CD14-positive monocyte (primary cell): Measurements from ENCODE around the gene PCCB. TPM values are rescaled to one million over a fixed set of nuclear protein-coding genes. Genes with fewer than 3 reads are reported as not detected.
A peak's percentile ranks its signal among the peaks of the same experiment; 100 is the strongest.

Experiments
- DNase-seq, 3 donors: peaks; one replicate each; pipeline ENCODE4 v3.0.0-alpha.2; 2011 to 2022
- H2AFZ ChIP-seq: 2 replicates; pipeline ENCODE4 v1.6.0; 2012; ENCODE audit warnings: mild to moderate bottlenecking, low read depth, low read length, inconsistent platforms; ENCODE audit not compliant: insufficient read depth, poor library complexity, severe bottlenecking
- H3K27ac ChIP-seq, 2 donors: 1 replicate in 1 of 2; 2 replicates in 1 of 2; pipeline ENCODE4 v1.5.1; 2012 to 2013; ENCODE audit warnings: low read length in 2 of 2, control low read depth in 1 of 2, inconsistent platforms in 1 of 2, low read depth in 1 of 2, mild to moderate bottlenecking in 1 of 2
- H3K27me3 ChIP-seq, 2 donors: one replicate each; pipeline versions ENCODE4 v1.6.0 to v1.6.1; 2011 to 2013; ENCODE audit warnings: low read length in 2 of 2; ENCODE audit not compliant: control insufficient read depth in 2 of 2, insufficient read depth in 2 of 2
- H3K36me3 ChIP-seq, 2 donors: replicated peaks in 1 of 2; 1 replicate in 1 of 2; 2 replicates in 1 of 2; pipeline versions ENCODE4 v1.5.1 to v1.6.1; 2012 to 2013; ENCODE audit warnings: low read length in 2 of 2, control low read depth in 1 of 2, inconsistent platforms in 1 of 2, mild to moderate bottlenecking in 1 of 2; ENCODE audit not compliant: insufficient read depth in 2 of 2, control insufficient read depth in 1 of 2
- H3K4me1 ChIP-seq, 2 donors: 1 replicate in 1 of 2; 2 replicates in 1 of 2; pipeline versions ENCODE4 v1.5.1 to v1.6.1; 2012 to 2013; ENCODE audit warnings: low read length in 2 of 2, control low read depth in 1 of 2, inconsistent platforms in 1 of 2, mild to moderate bottlenecking in 1 of 2, moderate library complexity in 1 of 2; ENCODE audit not compliant: insufficient read depth in 2 of 2, control insufficient read depth in 1 of 2
- H3K4me2 ChIP-seq: replicated peaks from 2 replicates; pipeline ENCODE3; 2012; ENCODE audit warnings: low read length, moderate library complexity, mild to moderate bottlenecking; ENCODE audit not compliant: poor library complexity, severe bottlenecking; ENCODE audit errors: extremely low read depth
- H3K4me3 ChIP-seq, 3 experiments: fragments of 200-600 bp in 1 of 3; sonication (generic) in 1 of 3; replicated peaks in 1 of 3; 1 replicate in 2 of 3; 2 replicates in 1 of 3; pipeline ENCODE4 v1.5.1; 2011 to 2013; ENCODE audit warnings: low read length in 3 of 3, mild to moderate bottlenecking in 3 of 3, control low read depth in 2 of 3, low read depth in 2 of 3, inconsistent platforms in 1 of 3, moderate library complexity in 1 of 3
- H3K79me2 ChIP-seq: 2 replicates; pipeline ENCODE4 v1.6.0; 2012; ENCODE audit warnings: mild to moderate bottlenecking, control low read depth, inconsistent platforms, low read length, moderate library complexity; ENCODE audit not compliant: insufficient read depth
- H3K9ac ChIP-seq: 2 replicates; pipeline ENCODE4 v1.6.0; 2017; ENCODE audit warnings: low read length, mild to moderate bottlenecking; ENCODE audit not compliant: insufficient read depth, poor library complexity, severe bottlenecking
- H3K9me3 ChIP-seq, 2 donors: replicated peaks in 1 of 2; 1 replicate in 1 of 2; 2 replicates in 1 of 2; pipeline versions ENCODE4 v1.5.1 to v1.6.1; 2012 to 2013; ENCODE audit warnings: low read length in 2 of 2, control low read depth in 1 of 2; ENCODE audit not compliant: control insufficient read depth in 1 of 2, insufficient read depth in 1 of 2
- H4K20me1 ChIP-seq: 2 replicates; pipeline ENCODE4 v1.6.0; 2012; ENCODE audit warnings: mild to moderate bottlenecking, low read length, control low read depth, moderate library complexity; ENCODE audit not compliant: insufficient read depth
- H3K27ac Mint-ChIP-seq, 7 donors: one replicate each; pipeline ENCODE4 v1.8.0; 2020; ENCODE audit warnings: mild to moderate bottlenecking in 7 of 7, mixed read lengths in 7 of 7, moderate library complexity in 6 of 7, inconsistent platforms in 2 of 7
- H3K27me3 Mint-ChIP-seq, 3 donors: one replicate each; pipeline ENCODE4 v1.8.0; 2021 to 2022; ENCODE audit warnings: low read depth in 3 of 3, mild to moderate bottlenecking in 3 of 3, mixed read lengths in 3 of 3, moderate library complexity in 3 of 3, inconsistent platforms in 1 of 3
- H3K36me3 Mint-ChIP-seq, 2 donors: one replicate each; pipeline ENCODE4 v1.8.0; 2020; ENCODE audit warnings: mixed read lengths in 2 of 2, inconsistent platforms in 1 of 2, mild to moderate bottlenecking in 1 of 2
- H3K4me1 Mint-ChIP-seq: one replicate; pipeline ENCODE4 v1.8.0; 2020; ENCODE audit warnings: mild to moderate bottlenecking, mixed read lengths
- H3K4me3 Mint-ChIP-seq, 2 donors: one replicate each; pipeline ENCODE4 v1.8.0; 2020; ENCODE audit warnings: mild to moderate bottlenecking in 2 of 2, mixed read lengths in 2 of 2, moderate library complexity in 1 of 2
- H3K9me3 Mint-ChIP-seq, 7 donors: one replicate each; pipeline ENCODE4 v1.8.0; 2020 to 2022; ENCODE audit warnings: mixed read lengths in 7 of 7, mild to moderate bottlenecking in 6 of 7, moderate library complexity in 6 of 7, inconsistent platforms in 2 of 7
- WGBS: methylation state at CpG from one replicate; pipeline ENCODE4 v1.1.5; 2013; ENCODE audit warnings: missing lambda C conversion rate; ENCODE audit not compliant: insufficient coverage; 5-methylcytosine and 5-hydroxymethylcytosine counted together
- intact Hi-C, 2 donors: fragments of 100-400 bp; cut with micrococcal nuclease; formaldehyde crosslinking; loops; one replicate each; pipeline versions ENCODE4 v1.15.0 to v1.15.1; 2023
- polyA plus RNA-seq, 3 donors: library from polyadenylated mRNA; depleted of rRNA in 1 of 3; unstranded in 2 of 3; stranded (reverse) in 1 of 3; fragments of 300-500 nt in 2 of 3; fragments of >200 nt in 1 of 3; fragmentation: Illumina TruSeq in 2 of 3; gene quantifications; 1 replicate in 2 of 3; 2 replicates in 1 of 3; pipeline ENCODE4 v1.2.3, GENCODE V29; 2012 to 2021
- TF ChIP-seq, protein P1 (sequence below): fragments of 200-600 bp; IDR thresholded peaks from one replicate; pipeline ENCODE4 v1.8.0; 2022; ENCODE audit warnings: antibody characterized with exemption, mild to moderate bottlenecking

Gene PCCB
- polyA plus RNA-seq, 3 donors, result 13.1 to 41.7 (median 31.6) TPM

DNA sequence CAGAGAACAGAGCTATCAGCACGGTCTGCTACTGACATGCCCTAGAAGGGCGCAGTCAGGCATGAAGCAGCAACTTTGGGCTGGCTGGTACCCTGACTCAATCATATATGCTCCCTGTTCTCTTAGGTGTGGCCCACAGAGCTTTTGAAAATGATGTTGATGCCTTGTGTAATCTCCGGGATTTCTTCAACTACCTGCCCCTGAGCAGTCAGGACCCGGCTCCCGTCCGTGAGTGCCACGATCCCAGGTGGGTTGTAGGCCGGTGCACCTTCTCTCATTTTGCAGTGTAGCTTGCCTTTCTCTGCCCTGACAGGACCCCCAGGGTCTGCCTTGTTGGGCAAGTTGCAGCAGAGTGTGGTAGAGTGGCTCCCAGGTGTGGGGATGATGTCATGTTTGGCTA lies 47.7 kb downstream of the PCCB start:
- no peak overlapping the region for H3K4me2 ChIP-seq
- H3K9me3 ChIP-seq, result no peaks in the 10 kb centered on the region
- intact Hi-C loops, result no loop called here
- H4K20me1 ChIP-seq, result no peaks in the 10 kb centered on the region
- H3K4me1 ChIP-seq, result no peaks in the 10 kb centered on the region
- TF ChIP-seq, protein P1, sequence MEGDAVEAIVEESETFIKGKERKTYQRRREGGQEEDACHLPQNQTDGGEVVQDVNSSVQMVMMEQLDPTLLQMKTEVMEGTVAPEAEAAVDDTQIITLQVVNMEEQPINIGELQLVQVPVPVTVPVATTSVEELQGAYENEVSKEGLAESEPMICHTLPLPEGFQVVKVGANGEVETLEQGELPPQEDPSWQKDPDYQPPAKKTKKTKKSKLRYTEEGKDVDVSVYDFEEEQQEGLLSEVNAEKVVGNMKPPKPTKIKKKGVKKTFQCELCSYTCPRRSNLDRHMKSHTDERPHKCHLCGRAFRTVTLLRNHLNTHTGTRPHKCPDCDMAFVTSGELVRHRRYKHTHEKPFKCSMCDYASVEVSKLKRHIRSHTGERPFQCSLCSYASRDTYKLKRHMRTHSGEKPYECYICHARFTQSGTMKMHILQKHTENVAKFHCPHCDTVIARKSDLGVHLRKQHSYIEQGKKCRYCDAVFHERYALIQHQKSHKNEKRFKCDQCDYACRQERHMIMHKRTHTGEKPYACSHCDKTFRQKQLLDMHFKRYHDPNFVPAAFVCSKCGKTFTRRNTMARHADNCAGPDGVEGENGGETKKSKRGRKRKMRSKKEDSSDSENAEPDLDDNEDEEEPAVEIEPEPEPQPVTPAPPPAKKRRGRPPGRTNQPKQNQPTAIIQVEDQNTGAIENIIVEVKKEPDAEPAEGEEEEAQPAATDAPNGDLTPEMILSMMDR, result no peak
- 100% methylated on average over 1 of the region's 8 CpGs for WGBS
- no peak overlapping the region for H3K4me3 ChIP-seq
- Mint-ChIP-seq H3K36me3 (peaks cover 54 to 57% of the 10 kb centered on the region in 2 donors), H3K27me3 (peaks cover 0 to 1% (median 0%) of the 10 kb centered on the region in 3 donors), H3K27ac (peak overlapping the region in 3 of 7 donors; percentile 3 to 51 (median 40)), H3K4me1 (no peaks in the 10 kb centered on the region), H3K9me3 (no peaks in the 10 kb centered on the region), H3K4me3 (no peak overlapping the region)
- H3K27ac ChIP-seq, result no peak overlapping the region
- H2AFZ ChIP-seq, result no peak overlapping the region
- DNase-seq, result no peak
- no peak overlapping the region for H3K9ac ChIP-seq
- peaks cover 39 to 86% of the 10 kb centered on the region in 2 donors for H3K36me3 ChIP-seq
- no peaks in the 10 kb centered on the region for H3K27me3 ChIP-seq
- H3K79me2 ChIP-seq, result no peaks in the 10 kb centered on the region

DNA sequence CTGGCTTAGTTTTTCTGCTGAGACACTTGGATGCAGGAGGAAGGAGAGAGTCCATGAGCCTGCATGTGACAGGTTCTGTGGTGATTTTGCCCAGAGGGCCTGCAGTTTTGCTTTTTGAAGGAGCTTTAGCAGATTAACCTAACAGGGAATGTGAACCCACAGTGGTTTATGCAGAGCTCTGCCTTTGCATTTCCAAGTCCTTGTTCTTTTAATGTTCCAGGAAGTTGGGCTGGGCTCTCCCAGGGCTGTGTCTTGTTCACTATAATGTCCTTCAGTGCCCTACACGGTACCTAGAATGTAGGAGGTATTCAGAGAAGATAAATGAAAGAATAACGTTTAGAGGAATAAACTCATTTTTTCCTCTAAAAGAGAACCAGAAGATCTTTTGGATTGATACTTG lies 50.3 kb downstream of the PCCB start:
- intact Hi-C loops, result no loop called here
- no peak for DNase-seq
- Histone ChIP-seq H4K20me1 (no peaks in the 10 kb centered on the region), H3K9me3 (no peaks in the 10 kb centered on the region), H2AFZ (no peak overlapping the region), H3K9ac (no peak overlapping the region), H3K79me2 (no peaks in the 10 kb centered on the region), H3K4me2 (no peak overlapping the region), H3K36me3 (peaks cover 31 to 64% of the 10 kb centered on the region in 2 donors), H3K4me3 (no peak overlapping the region), H3K4me1 (no peaks in the 10 kb centered on the region), H3K27me3 (no peaks in the 10 kb centered on the region), H3K27ac (no peak overlapping the region)
- H3K27ac Mint-ChIP-seq, result no peak overlapping the region
- H3K9me3 Mint-ChIP-seq, result peaks cover 0 to 5% (median 2%) of the 10 kb centered on the region in 7 donors
- TF ChIP-seq, protein P1, result no peak
- WGBS, result no CpG with 5 or more reads among the region's 2 CpGs
- peaks cover 0 to 1% (median 0%) of the 10 kb centered on the region in 3 donors for H3K27me3 Mint-ChIP-seq
- no peak overlapping the region for H3K4me3 Mint-ChIP-seq
- H3K36me3 Mint-ChIP-seq, result peaks cover 42 to 59% of the 10 kb centered on the region in 2 donors
- no peaks in the 10 kb centered on the region for H3K4me1 Mint-ChIP-seq
